Stimulated activated CD8-positive, alpha-beta memory T cell treated with anti-CD3 and anti-CD28 coated beads, Interleukin-12 subunit alpha, Interleukin-12 subunit beta, amount 100 ng/mL, for 24 hours (primary cell): ENCODE data around the gene KDM4B.
A peak's percentile ranks its signal among the peaks of the same experiment; 100 is the strongest.

Experiments
- DNase-seq: peaks from one replicate; pipeline ENCODE4 v3.0.0-alpha.2; 2020; ENCODE audit errors: extremely low read depth

KDM4B gene

DNA sequence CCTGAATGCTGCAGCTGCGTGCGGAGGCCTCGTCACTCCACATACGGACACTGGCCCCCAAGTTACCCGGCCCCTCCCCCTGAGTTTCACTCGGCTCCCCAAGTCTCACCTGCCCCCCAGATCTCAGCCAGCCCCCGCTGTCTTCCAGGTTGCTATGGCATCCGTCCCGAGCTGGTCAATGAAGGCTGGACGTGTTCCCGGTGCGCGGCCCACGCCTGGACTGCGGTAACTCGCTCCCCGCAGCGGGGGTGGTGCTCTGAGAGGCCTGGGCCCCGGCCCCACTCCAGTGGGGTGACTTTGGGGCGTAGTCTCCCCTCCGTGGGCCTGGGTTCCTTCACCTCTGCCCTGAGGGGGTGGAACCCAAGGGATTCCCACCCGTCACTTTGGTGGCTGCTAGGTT lies 168.2 kb downstream of the KDM4B start:
- no peak for DNase-seq

DNA sequence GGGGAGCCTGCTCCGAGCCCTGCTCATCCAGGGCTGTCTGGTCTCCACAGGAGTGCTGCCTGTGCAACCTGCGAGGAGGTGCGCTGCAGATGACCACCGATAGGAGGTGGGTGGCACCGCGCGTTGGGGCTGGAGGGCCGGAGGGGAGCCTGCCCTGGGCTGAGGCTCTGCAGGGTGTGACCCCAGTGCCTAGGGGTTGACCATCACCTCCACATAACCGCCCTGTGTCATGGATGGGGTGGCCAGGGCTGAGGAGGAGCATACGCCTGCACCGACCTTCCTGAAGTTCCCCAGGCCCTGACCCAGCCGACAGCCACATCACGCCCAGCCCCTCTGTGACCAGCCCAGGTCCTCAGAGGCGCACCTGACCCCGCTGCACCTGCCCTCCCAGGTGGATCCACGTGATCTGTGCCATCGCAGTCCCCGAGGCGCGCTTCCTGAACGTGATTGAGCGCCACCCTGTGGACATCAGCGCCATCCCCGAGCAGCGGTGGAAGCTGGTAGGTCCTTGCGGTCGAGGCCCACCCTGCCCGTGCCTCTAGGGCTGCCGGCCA lies 168.7 kb downstream of the KDM4B start:
- DNase-seq: no peak

DNA sequence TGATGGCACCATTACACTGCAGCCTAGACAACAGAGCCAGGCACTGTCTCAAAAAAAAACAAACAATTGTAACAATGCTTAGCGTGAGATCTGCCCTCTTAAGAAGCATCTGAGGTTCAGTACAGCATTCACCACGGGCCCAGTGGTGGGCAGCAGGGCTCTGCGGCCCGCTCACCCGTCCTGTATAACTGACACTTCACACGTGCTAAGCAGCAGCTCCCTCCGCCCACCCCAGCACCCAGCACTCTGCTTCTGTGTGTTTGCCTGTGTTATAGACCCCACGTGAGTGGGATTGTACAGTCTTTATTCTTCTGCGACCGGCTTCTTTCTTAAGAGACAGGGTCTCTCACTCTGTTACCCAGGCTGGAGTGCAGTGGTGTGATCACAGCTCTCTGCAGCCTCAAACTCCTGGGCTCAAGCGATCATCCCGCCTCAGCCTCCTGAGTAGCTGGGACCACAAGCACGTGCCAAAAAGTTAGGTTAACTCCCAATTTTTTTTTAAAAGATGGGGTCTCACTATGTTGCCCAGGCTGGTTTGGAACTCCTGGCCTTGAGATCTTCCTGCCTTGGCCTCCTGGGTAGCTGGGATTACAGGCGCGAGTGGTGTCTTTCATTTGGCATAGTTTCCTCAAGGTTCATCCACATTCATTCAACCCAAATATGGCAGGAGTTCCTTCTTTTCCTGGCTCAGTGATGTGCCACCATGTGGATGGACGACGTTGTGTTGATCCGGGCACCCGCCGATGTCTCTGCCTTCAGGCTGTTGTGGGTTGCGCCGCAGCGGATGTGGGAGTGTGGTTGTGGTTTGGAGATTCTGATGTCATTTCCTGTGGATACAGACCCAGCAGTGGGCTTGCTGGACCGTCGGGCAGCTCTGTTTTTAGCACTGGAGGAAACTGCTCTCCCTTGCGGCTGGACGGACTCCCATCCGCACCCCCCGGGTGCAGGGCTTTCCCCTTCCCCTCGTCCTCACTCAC lies 170.0 kb downstream of the KDM4B start:
- peak; percentile 55 for DNase-seq

GRCh38 chr19:5139583-5140325 lies 170.8 kb downstream of the KDM4B start:
- DNase-seq: no peak

- DNase-seq: no peak
Observed at GRCh38 chr19:5141129-5141849, 172.4 kb downstream of the KDM4B start.

DNA sequence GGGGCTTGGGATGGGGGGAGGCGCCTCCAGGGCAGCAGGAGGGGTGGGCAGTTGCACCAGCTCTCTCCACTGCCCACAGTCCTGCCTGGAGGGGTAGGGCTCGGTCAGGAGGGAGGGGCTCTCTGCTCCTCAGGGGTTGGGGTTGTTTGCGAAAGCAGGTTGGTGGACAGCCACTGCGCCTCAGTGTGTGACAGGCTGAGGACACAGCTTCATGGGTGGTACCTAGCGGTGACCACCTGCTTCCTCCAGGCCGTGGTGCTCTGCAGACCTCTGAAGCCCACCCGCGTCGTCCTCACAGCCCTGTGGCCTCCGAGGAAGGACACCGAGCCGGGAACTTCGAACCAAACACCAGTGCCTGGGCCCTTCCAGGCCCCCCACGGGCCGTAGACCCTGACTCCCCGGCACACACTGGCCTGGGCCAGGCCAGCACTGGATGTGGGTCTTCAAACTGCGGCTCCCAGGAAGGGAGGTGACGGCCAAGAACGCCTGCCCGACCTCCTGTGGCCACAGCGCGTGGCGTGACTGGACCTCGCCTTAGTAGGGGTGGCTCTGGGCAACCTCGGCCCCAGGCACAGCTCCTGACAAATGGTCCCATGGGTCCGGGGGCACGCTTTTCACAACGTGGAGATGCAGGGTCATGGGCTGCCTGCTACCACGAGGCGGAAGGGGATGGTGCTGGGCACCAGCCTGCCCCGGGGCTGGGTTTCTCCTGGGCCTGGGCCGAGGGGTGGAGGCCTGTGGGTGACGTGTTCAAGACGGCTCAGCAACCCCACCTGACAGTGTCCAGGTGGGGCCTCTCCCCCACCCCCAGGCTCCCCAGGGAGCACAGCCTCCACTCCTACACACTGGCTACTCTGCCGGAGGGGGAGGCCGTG lies 173.2 kb downstream of the KDM4B start:
- DNase-seq: no peak

DNA sequence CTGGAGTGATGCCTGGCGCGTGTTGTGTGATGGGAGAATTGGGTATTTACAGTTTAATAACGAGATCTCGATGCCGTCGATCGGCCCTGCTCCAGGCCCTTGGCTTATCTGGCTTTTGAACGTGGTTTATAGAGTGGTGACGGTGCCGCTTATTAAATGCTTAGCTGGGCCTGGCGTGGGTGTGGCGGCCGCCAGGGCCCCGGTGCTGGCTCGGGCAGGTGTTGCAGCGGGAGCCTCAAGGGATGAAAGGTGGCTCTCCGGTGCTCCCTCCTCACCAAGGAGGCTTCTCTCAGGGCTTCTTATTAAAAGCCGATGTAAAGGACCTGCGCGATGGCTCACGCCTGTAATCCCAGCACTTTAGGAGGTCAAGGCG lies 173.8 kb downstream of the KDM4B start:
- DNase-seq: no peak

- DNase-seq: no peak
Observed at GRCh38 chr19:5143471-5144411, 174.8 kb downstream of the KDM4B start.

DNA sequence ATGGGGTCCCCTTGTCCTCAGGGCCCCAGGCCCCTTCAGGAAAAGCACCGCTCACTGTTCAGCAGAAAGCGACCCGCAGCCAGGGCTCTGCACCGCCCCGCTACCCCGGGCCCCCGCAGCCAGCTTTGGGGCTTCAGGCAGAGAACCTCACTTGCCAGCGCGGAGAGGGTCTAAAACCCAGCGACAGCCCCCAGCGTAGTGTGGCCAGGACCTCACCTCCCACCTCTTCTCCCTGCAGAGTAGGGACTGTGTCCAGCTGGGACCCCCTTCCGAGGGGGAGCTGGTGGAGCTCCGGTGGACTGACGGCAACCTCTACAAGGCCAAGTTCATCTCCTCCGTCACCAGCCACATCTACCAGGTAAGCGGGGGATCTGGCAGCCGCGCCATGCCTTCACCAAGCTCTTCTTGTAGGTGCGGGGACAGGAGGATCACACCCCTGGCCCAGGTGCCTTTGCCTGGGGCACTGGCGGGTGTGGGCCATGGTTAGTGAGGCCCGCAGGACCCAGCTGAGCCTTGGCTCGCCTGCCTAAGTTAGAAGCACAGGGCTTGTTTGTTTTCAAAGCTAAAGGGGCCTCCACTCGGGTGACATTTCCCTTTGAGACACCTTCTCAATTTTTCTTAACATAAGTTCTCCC lies 175.7 kb downstream of the KDM4B start:
- no peak for DNase-seq

DNA sequence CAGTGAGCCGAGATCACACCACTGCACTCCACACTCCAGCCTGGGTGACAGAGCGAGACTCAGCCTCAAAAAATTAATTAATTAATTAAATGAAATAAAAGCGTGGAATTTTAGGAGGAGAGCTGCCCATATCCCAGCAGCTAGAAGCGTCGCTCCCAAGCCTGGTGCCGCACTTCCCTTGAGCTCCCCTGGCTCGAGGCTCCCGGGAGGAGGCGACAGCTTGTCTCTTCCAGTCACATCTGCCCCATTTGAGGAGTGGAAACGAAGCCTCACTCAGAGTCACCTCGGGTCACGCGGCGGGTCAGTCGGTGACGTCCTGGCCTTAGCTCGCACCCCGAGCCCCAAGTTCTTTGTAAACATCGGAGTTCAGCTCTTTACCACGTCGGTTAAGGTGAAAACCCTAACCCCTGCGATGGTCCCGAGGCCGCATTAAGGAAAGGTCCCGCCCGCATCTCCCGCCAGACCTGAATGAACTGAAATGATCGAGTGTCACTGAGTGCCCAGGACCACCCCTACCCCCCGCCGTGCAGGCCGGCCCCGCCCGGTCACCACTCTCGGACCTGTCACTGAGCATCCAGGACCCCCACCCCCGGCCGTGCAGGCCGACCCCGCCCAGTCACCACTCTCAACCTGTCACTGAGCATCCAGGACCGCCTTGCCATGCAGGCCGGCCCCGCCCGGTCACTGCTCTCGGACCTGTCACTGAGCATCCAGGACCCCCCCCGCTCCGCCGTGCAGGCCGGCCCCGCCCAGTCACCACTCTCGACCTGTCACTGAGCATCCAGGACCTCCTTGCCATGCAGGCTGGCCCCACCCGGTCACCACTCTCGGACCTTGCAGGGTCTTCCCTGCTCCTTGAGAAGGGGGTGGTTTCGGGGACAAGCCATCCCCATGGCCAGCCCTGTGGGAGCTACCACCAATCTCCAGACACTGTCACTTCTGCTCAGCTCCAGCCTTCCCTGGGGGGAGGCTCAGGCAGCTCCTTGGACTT lies 176.9 kb downstream of the KDM4B start:
- no peak for DNase-seq

- no peak for DNase-seq
Observed at GRCh38 chr19:5147074-5147977, 178.4 kb downstream of the KDM4B start.

DNA sequence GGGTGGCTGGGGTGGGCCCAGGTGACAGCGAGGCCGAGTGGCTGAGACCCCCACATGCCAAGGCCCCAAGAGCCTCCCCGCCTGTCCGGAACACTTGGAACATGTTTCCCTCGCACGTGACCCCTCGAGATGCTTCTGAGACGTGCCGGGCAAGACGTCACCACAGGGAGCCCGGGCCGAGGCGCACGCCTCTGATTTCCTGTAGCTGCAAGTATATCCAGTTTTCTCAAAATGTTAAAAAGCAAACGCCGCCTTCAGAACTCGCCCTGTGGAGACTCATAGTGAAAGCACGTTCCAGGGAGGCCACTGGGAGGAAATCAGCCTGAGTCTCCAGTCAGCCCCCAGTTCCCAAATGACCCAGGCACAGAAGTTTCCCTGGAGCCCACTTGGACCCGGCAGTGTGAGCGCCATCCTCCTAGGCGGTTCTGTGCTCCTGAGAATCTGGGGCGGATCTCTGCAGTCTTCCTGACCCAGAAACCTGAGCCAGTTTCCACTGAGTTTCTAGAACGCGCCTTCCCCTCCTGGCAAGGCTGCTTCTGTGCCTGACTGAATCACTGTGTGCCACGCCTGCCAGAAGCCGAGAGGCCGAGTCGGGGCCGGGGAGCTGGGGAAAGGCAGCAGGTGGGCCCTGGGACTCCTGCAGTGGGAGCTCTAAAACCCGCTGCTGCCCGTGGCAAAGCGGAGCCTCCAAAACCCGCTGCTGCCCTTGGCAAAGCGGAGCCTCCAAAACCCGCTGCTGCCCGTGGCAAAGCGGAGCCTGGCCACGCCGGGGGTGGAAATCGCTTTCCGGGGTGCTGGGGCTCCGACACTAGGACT lies 179.3 kb downstream of the KDM4B start:
- no peak for DNase-seq

DNA sequence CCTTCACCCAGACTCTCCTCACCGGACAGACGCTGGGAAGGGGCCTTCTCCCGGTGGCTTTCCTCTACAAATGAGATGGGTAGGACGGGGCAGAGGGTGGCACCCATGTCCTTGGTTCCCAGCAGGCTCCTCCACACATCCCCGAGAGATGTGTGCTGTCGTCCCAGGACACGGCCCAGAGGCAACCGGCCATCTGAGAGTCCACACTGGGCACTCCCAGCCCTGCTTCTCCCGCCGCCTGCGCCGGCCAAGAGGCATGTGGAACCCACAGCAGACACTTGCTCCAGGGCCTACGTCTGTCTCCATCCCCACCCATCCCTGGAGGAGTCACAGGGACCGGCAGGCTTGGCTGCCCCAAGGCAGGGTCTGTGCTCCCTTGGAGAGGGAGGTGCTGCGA lies 179.9 kb downstream of the KDM4B start:
- DNase-seq: no peak

DNA sequence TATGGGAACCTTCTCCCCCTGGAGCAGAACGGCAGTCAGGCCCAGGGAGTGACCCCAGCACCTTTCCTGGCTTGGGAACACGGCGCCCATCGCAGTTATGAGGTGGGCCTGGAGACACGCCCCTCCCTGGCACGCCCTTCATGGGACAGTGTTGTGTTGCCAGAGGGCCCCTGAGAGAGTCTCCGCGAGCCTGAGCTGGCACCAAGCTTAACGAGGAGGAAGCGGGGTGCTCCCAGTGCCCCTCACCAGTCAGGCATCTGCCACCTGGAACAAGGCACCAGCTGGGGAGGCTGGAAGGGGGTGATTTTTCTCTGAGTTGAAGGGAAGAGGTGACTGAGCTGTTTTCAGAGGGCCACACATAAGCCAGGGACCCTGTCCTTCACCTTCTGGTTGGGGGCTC lies 180.6 kb downstream of the KDM4B start:
- DNase-seq: no peak

- no peak for DNase-seq
Observed at GRCh38 chr19:5149932-5150901, 181.3 kb downstream of the KDM4B start.
